Endothelial cell of umbilical vein (primary cell): Measurements from ENCODE around the gene LEP. TPM values are rescaled to one million over a fixed set of nuclear protein-coding genes. Genes with fewer than 3 reads are reported as not detected.

Experiments used
- BruUV-seq: library from RNA; stranded (reverse); fragments of 400-500 nt; replicated peaks from 2 replicates; lab custom pipeline; 2021; lab: Mats Ljungman, UMichigan
- CTCF ChIA-PET: fragments of 300-600, 350-600 bp; sonication (Branson Sonifier 250); formaldehyde crosslinking; loops from one replicate; lab custom pipeline; 2021; ENCODE audit warnings: antibody characterized with exemption, inconsistent platforms; lab: Charles Lee
- POLR2A ChIA-PET: fragments of 300-600, 350-600 bp; sonication (Branson Sonifier 250); formaldehyde crosslinking; loops from one replicate; lab custom pipeline; 2021; ENCODE audit warnings: antibody characterized with exemption, inconsistent platforms; lab: Charles Lee
- DNase-seq: peaks from one replicate; pipeline ENCODE4 v3.0.0-alpha.2; 2011; ENCODE audit warnings: low read depth, low spot score
- FAIRE-seq: peaks from 2 replicates; lab custom pipeline; 2011; peaks lifted over from hg19 to GRCh38; lab: Jason Lieb, UNC
- H2AFZ ChIP-seq: 2 replicates; pipeline ENCODE4 v1.6.0; 2012; ENCODE audit warnings: low read depth, low read length, control low read depth, inconsistent platforms
- H3K27ac ChIP-seq: 2 replicates; pipeline ENCODE4 v1.5.1; 2011; ENCODE audit warnings: low read depth, mild to moderate bottlenecking, control low read depth, low read length, moderate library complexity; ENCODE audit not compliant: insufficient read depth
- H3K27me3 ChIP-seq, 2 experiments: 2 replicates each; pipeline versions ENCODE4 v1.6.0 to v1.6.1; 2011; ENCODE audit warnings: low read length in 2 of 2, mixed read lengths in 1 of 2; ENCODE audit not compliant: control insufficient read depth in 2 of 2, insufficient read depth in 2 of 2
- H3K36me3 ChIP-seq, 2 experiments: 2 replicates in 1 of 2; 3 replicates in 1 of 2; pipeline ENCODE4 v1.5.1; 2011; ENCODE audit warnings: low read length in 2 of 2, mild to moderate bottlenecking in 1 of 2, moderate library complexity in 1 of 2; ENCODE audit not compliant: control insufficient read depth in 2 of 2, insufficient read depth in 2 of 2; ENCODE audit errors: extremely low read depth in 1 of 2
- H3K4me1 ChIP-seq: 3 replicates; pipeline ENCODE4 v1.5.1; 2011; ENCODE audit warnings: mild to moderate bottlenecking, low read length; ENCODE audit not compliant: control insufficient read depth, insufficient read depth; ENCODE audit errors: extremely low read depth
- H3K4me2 ChIP-seq: 2 replicates; pipeline ENCODE4 v1.6.1; 2011; ENCODE audit warnings: low read length, control low read depth, mixed read lengths; ENCODE audit not compliant: insufficient read depth
- H3K4me3 ChIP-seq, 3 experiments: fragments of 200-600 bp in 1 of 3; sonication (generic), shearing (Covaris generic) in 1 of 3; replicated peaks in 1 of 3; 2 replicates each; pipeline ENCODE4 v1.5.1; 2011 to 2016; ENCODE audit warnings: control low read depth in 3 of 3, low read length in 3 of 3, mild to moderate bottlenecking in 2 of 3, inconsistent platforms in 1 of 3, low read depth in 1 of 3, moderate library complexity in 1 of 3; ENCODE audit not compliant: insufficient read depth in 1 of 3
- H3K79me2 ChIP-seq: 2 replicates; pipeline ENCODE4 v1.6.0; 2012; ENCODE audit warnings: low read length, inconsistent platforms; ENCODE audit not compliant: control insufficient read depth, insufficient read depth
- H3K9ac ChIP-seq: replicated peaks from 2 replicates; pipeline ENCODE3; 2011; ENCODE audit warnings: low read length, control low read depth; ENCODE audit not compliant: insufficient read depth; ENCODE audit errors: extremely low read depth
- H3K9me1 ChIP-seq: replicated peaks from 3 replicates; pipeline ENCODE4 v1.6.0; 2011; ENCODE audit warnings: mild to moderate bottlenecking, low read length; ENCODE audit not compliant: control insufficient read depth, insufficient read depth; ENCODE audit errors: extremely low read depth
- H3K9me3 ChIP-seq: replicated peaks from 2 replicates; pipeline ENCODE4 v1.5.1; 2012; ENCODE audit warnings: low read length, inconsistent platforms; ENCODE audit not compliant: control insufficient read depth, insufficient read depth
- H4K20me1 ChIP-seq: replicated peaks from 2 replicates; pipeline ENCODE3; 2011; ENCODE audit warnings: mild to moderate bottlenecking, low read length; ENCODE audit not compliant: control insufficient read depth, insufficient read depth; ENCODE audit errors: extremely low read depth
- EZH2 ChIP-seq: IDR thresholded peaks from 2 replicates; pipeline ENCODE4 v1.6.1; 2012; ENCODE audit warnings: borderline replicate concordance, low read depth, mild to moderate bottlenecking, moderate library complexity, low read length, inconsistent platforms; ENCODE audit not compliant: severe bottlenecking
- FOS ChIP-seq: IDR thresholded peaks from 2 replicates; pipeline ENCODE4 v1.6.1; 2011; ENCODE audit warnings: mild to moderate bottlenecking, low read length, moderate library complexity, borderline replicate concordance; ENCODE audit not compliant: insufficient read depth
- JUN ChIP-seq: IDR thresholded peaks from 2 replicates; pipeline ENCODE4 v1.6.1; 2011; ENCODE audit warnings: borderline replicate concordance, low read depth; ENCODE audit not compliant: insufficient read length, insufficient read depth
- MAX ChIP-seq: IDR thresholded peaks from 2 replicates; pipeline ENCODE4 v1.6.1; 2011; ENCODE audit not compliant: insufficient read depth, insufficient read length
- MYC ChIP-seq: IDR thresholded peaks from one replicate; pipeline ENCODE4 v1.6.1; 2011; ENCODE audit warnings: mild to moderate bottlenecking, low read depth, low read length
- POLR2A ChIP-seq: IDR thresholded peaks from 2 replicates; pipeline ENCODE4 v1.6.1; 2012; ENCODE audit warnings: low read depth, mild to moderate bottlenecking, control low read depth, low read length
- POLR2AphosphoS5 ChIP-seq: IDR thresholded peaks from 2 replicates; pipeline ENCODE4 v1.6.1; 2012; ENCODE audit warnings: low read depth, mild to moderate bottlenecking, control low read depth, low read length, moderate library complexity; ENCODE audit not compliant: insufficient read depth
- dilution Hi-C: fragments of 300-500 bp; cut with MboI; formaldehyde crosslinking; loops from one replicate; pipeline ENCODE4 v1.15.0; 2019; ENCODE audit warnings: low sequenced_read_pairs; ENCODE audit not compliant: extremely low pct_ligation_motif_present
- intact Hi-C: fragments of 100-400 bp; cut with micrococcal nuclease; formaldehyde crosslinking; loops from one replicate; pipeline ENCODE4 v1.10.0; 2022
- polyA plus RNA-seq, 4 experiments: library from polyadenylated mRNA; depleted of rRNA in 3 of 4; stranded (reverse) in 3 of 4; unstranded in 1 of 4; fragments of >200 nt; gene quantifications; 2 replicates each; pipeline versions ENCODE4 v1.2.1 to v1.2.3, GENCODE V29; 2011 to 2012; ENCODE audit warnings: missing spikeins in 1 of 4
- total RNA-seq: library from RNA; stranded (reverse); gene quantifications from 2 replicates; pipeline ENCODE4 v1.2.3, GENCODE V29; 2021
- TF ChIP-seq, protein P1 (sequence below), 2 donors: IDR thresholded peaks; 1 replicate in 1 of 2; 2 replicates in 1 of 2; pipeline ENCODE4 v1.5.1; 2011; ENCODE audit warnings: low read length in 2 of 2, mild to moderate bottlenecking in 2 of 2, moderate library complexity in 2 of 2, control low read depth in 1 of 2, inconsistent platforms in 1 of 2, low read depth in 1 of 2; ENCODE audit not compliant: insufficient read depth in 1 of 2; ENCODE audit errors: extremely low read depth in 1 of 2

LEP gene
- total and polyA plus RNA-seq, 2 donors (not counting 3 experiments of a cell fraction or from before 2014, with no cell fraction given): not detected

DNA sequence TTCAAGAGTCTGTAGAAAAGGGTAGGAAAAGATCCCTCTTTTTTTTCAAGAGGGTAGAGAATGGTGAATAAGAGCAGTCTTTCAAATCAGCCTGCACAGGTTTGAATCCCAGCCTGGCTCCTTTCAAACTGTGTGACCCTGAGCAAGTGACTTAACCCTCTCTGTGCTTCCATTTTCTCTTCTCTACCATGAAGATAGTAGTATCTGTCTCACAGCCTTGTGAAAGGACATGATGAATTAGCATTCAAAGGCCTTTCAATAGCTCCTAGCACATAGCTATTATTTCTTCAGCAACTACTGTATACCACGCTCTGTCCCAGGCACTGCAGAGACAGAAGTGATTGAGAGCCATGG, 25.4 kb downstream of the LEP start:
- no peaks in the 10 kb centered on the region for H3K9me3 ChIP-seq
- no peak overlapping the region for H3K4me2 ChIP-seq
- dilution Hi-C loops: no loop called here
- H3K4me1 ChIP-seq: peaks cover 3% of the 10 kb centered on the region
- H2AFZ ChIP-seq: no peak overlapping the region
- no peaks in the 10 kb centered on the region for H3K36me3 ChIP-seq
- H3K4me3 ChIP-seq: no peak overlapping the region
- no peak overlapping the region for H3K9ac ChIP-seq
- POLR2A ChIA-PET: no interaction called here
- FAIRE-seq (no peak), DNase-seq (no peak)
- no peaks in the 10 kb centered on the region for H3K9me1 ChIP-seq
- BruUV-seq: no TSS peak
- TF ChIP-seq JUN (no peak), MAX (no peak), MYC (no peak), FOS (no peak), POLR2A (no peak), EZH2 (no peak), POLR2AphosphoS5 (no peak)
- TF ChIP-seq, protein P1, sequence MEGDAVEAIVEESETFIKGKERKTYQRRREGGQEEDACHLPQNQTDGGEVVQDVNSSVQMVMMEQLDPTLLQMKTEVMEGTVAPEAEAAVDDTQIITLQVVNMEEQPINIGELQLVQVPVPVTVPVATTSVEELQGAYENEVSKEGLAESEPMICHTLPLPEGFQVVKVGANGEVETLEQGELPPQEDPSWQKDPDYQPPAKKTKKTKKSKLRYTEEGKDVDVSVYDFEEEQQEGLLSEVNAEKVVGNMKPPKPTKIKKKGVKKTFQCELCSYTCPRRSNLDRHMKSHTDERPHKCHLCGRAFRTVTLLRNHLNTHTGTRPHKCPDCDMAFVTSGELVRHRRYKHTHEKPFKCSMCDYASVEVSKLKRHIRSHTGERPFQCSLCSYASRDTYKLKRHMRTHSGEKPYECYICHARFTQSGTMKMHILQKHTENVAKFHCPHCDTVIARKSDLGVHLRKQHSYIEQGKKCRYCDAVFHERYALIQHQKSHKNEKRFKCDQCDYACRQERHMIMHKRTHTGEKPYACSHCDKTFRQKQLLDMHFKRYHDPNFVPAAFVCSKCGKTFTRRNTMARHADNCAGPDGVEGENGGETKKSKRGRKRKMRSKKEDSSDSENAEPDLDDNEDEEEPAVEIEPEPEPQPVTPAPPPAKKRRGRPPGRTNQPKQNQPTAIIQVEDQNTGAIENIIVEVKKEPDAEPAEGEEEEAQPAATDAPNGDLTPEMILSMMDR (IDR thresholded peaks at IDR 0.05; ENCODE audit: extremely low read depth in 1 of 2, insufficient read depth in 1 of 2, low read depth in 1 of 2, low read length in 2 of 2): no peak
- H3K27me3 ChIP-seq: peaks cover 37 to 55% of the 10 kb centered on the region in 2 experiments
- no peaks in the 10 kb centered on the region for H3K79me2 ChIP-seq
- intact Hi-C loops: no loop called here
- no peak overlapping the region for H3K27ac ChIP-seq
- CTCF ChIA-PET: interaction anchor here (0.7 kb wide), 1 partner anchor 10 kb away, joined by 3 read pairs; no protein-coding TSS in a partner anchor
- H4K20me1 ChIP-seq: no peaks in the 10 kb centered on the region
